Measurements from ENCODE around the gene TGM4. TPM values are rescaled to one million over a fixed set of nuclear protein-coding genes. Genes with fewer than 3 reads are reported as not detected.

The TGM4 gene
- total RNA-seq, 1 donor from 2014 or later: not detected

- intact Hi-C loops (cut with micrococcal nuclease): no loop called here
- Mint-ChIP-seq H3K9me3 (no peaks in the 10 kb centered on the region), H3K27me3 (peaks cover 8% of the 10 kb centered on the region), H3K27ac (no peak overlapping the region), H3K4me3 (no peak overlapping the region), H3K4me1 (no peaks in the 10 kb centered on the region), H3K36me3 (ENCODE audit: low read depth) (peaks cover under 1% of the 10 kb centered on the region)
- ChIA-PET CTCF (no interaction called here), POLR2A (no interaction called here)
- ATAC-seq (ENCODE audit: low read depth): no peak
- no peak for DNase-seq
- TF ChIP-seq CTCF (IDR thresholded peaks at IDR 0.05): no peak
Measured at GRCh38 chr3:44910693-44911092, 36.3 kb downstream of the TGM4 start.

DNA sequence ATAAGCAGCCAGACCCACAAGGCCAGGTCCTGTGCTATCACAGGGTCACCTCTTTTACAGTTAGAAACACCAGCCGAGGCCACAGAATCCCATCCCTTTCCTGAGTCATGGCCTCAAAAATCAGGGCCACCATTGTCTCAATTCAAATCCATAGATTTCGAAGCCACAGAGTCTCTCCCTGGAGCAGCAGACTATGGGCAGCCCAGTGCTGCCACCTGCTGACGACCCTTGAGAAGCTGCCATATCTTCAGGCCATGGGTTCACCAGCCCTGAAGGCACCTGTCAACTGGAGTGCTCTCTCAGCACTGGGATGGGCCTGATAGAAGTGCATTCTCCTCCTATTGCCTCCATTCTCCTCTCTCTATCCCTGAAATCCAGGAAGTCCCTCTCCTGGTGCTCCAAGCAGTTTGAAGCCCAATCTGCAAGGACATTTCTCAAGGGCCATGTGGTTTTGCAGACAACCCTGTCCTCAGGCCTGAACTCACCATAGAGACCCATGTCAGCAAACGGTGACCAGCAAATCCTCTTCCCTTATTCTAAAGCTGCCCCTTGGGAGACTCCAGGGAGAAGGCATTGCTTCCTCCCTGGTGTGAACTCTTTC is 39.6 kb downstream of the TGM4 start:
- TF ChIP-seq CTCF (IDR thresholded peaks at IDR 0.05): no peak
- POLR2A ChIA-PET: no interaction called here
- H3K27ac Mint-ChIP-seq: no peak overlapping the region
- peak; percentile 41 for DNase-seq
- ATAC-seq (ENCODE audit: low read depth): peak; percentile 61
- no peaks in the 10 kb centered on the region for H3K4me1 Mint-ChIP-seq
- no peak overlapping the region for H3K4me3 Mint-ChIP-seq
- intact Hi-C loops (cut with micrococcal nuclease): loop anchor here (1.0 kb wide), 1 partner anchor 381 kb away; no protein-coding TSS in a partner anchor
- H3K27me3 Mint-ChIP-seq: peaks cover 4% of the 10 kb centered on the region
- CTCF ChIA-PET: interaction anchor here (0.7 to 5.3 kb wide), 6 partner anchors 10 to 590 kb away, joined by 3 to 63 read pairs (median 5); no protein-coding TSS in a partner anchor
- peaks cover 22% of the 10 kb centered on the region for H3K36me3 Mint-ChIP-seq (ENCODE audit: low read depth)
- H3K9me3 Mint-ChIP-seq: no peaks in the 10 kb centered on the region

- ChIA-PET CTCF (interaction anchor here (1.1 to 5.3 kb wide), 4 partner anchors 73 to 591 kb away, joined by 3 to 63 read pairs (median 8); no protein-coding TSS in a partner anchor), POLR2A (no interaction called here)
- ATAC-seq (ENCODE audit: low read depth) (no peak), DNase-seq (no peak)
- intact Hi-C loops (cut with micrococcal nuclease): loop anchor here (1.0 kb wide), 1 partner anchor 382 kb away; no protein-coding TSS in a partner anchor
- TF ChIP-seq CTCF (IDR thresholded peaks at IDR 0.05): no peak
- no peaks in the 10 kb centered on the region for H3K27me3 Mint-ChIP-seq
- no peaks in the 10 kb centered on the region for H3K4me1 Mint-ChIP-seq
- H3K4me3 Mint-ChIP-seq: no peak overlapping the region
- peaks cover 28% of the 10 kb centered on the region for H3K36me3 Mint-ChIP-seq (ENCODE audit: low read depth)
- H3K27ac Mint-ChIP-seq: no peak overlapping the region
- no peaks in the 10 kb centered on the region for H3K9me3 Mint-ChIP-seq
Measured at GRCh38 chr3:44914936-44915335, 40.5 kb downstream of the TGM4 start.

DNA sequence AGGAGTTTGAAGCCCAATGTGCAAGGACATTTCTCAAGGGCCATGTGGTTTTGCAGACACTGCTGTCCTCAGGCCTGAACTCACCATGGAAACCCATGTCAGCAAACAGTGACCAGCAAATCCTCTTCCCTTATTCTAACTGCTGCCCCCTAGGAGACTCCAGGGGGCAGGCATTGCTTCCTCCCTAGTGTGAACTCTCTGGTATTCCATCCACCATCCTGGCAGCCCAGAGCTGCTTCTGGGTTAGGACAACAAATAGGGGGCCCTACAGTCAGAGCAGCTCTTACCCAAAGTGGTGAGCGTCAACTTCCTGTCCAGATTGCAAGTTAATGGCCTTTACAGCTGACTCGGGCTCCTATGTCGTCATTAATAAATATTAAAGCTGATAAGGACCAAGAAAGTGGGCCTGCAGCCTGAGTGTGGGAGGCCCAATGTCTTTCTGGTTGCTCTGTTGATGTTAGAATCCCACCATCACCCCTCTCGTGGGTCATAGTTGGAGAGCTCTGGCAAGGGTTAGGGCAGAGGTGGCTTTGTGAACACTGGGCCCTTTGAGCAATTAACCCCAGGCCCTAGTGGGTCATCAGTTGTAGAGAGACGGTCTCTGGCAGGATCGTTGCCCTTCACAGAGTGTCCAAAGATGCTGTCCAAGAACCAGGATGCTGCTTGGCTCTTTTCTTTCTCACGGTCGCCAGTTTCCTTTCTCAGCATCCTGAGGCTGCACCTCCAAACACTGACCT is 41.5 kb downstream of the TGM4 start:
- POLR2A ChIA-PET: no interaction called here
- peaks cover 35% of the 10 kb centered on the region for H3K36me3 Mint-ChIP-seq (ENCODE audit: low read depth)

More for the DNA sequence above, 41.5 kb downstream of the TGM4 start:
- no peak overlapping the region for H3K4me3 Mint-ChIP-seq
- no peak for TF ChIP-seq CTCF (IDR thresholded peaks at IDR 0.05)
- no peaks in the 10 kb centered on the region for H3K9me3 Mint-ChIP-seq
- H3K27me3 Mint-ChIP-seq: no peaks in the 10 kb centered on the region
- no peak overlapping the region for H3K27ac Mint-ChIP-seq
- ATAC-seq (ENCODE audit: low read depth) (no peak), DNase-seq (no peak)
- intact Hi-C loops (cut with micrococcal nuclease): no loop called here
- CTCF ChIA-PET: interaction anchor here (0.8 to 5.3 kb wide), 2 partner anchors 73 to 382 kb away, joined by 3 to 63 read pairs; no protein-coding TSS in a partner anchor
- H3K4me1 Mint-ChIP-seq: no peaks in the 10 kb centered on the region

Measured in activated B cell treated with CpG ODN at 0.5 μM for 24 hours (primary cell).